Fibroblast of lung (primary cell): Measurements from ENCODE around the gene SBSN. TPM values are rescaled to one million over a fixed set of nuclear protein-coding genes. Genes with fewer than 3 reads are reported as not detected.

Source experiments
- DNase-seq, 2 donors: peaks; one replicate each; pipeline versions ENCODE4 v3.0.0 to v3.0.0-alpha.2; 2010; ENCODE audit warnings: low read depth in 2 of 2
- H2AFZ ChIP-seq: 2 replicates; pipeline ENCODE4 v1.5.1; 2012; ENCODE audit warnings: low read length, control low read depth, inconsistent platforms
- H3K27ac ChIP-seq: 2 replicates; pipeline ENCODE4 v1.5.1; 2011; ENCODE audit warnings: low read length, control low read depth; ENCODE audit not compliant: insufficient read depth
- H3K27me3 ChIP-seq: 2 replicates; pipeline ENCODE4 v1.5.1; 2011; ENCODE audit warnings: mild to moderate bottlenecking, low read length; ENCODE audit not compliant: control insufficient read depth, insufficient read depth
- H3K36me3 ChIP-seq: 2 replicates; pipeline ENCODE4 v1.5.1; 2011; ENCODE audit warnings: low read length; ENCODE audit not compliant: control insufficient read depth, insufficient read depth
- H3K4me1 ChIP-seq: 2 replicates; pipeline ENCODE4 v1.5.1; 2011; ENCODE audit warnings: low read length; ENCODE audit not compliant: control insufficient read depth, insufficient read depth; ENCODE audit errors: extremely low read depth
- H3K4me2 ChIP-seq: 2 replicates; pipeline ENCODE4 v1.5.1; 2011; ENCODE audit warnings: low read length, control low read depth; ENCODE audit not compliant: insufficient read depth; ENCODE audit errors: extremely low read depth
- H3K4me3 ChIP-seq, 4 experiments: fragments of 200-600 bp in 1 of 4; sonication (generic) in 1 of 4; replicated peaks in 1 of 4; 2 replicates each; pipeline ENCODE4 v1.5.1; 2011 to 2016; ENCODE audit warnings: low read length in 4 of 4, low read depth in 3 of 4, mild to moderate bottlenecking in 3 of 4, control low read depth in 2 of 4, inconsistent platforms in 1 of 4, mixed read lengths in 1 of 4; ENCODE audit not compliant: insufficient read depth in 1 of 4; ENCODE audit errors: control extremely low read depth in 1 of 4
- H3K79me2 ChIP-seq: 2 replicates; pipeline ENCODE4 v1.5.1; 2012; ENCODE audit warnings: mild to moderate bottlenecking, low read length, inconsistent platforms; ENCODE audit not compliant: control insufficient read depth, insufficient read depth
- H3K9ac ChIP-seq: 2 replicates; pipeline ENCODE4 v1.5.1; 2011; ENCODE audit warnings: mild to moderate bottlenecking, low read length, control low read depth; ENCODE audit not compliant: insufficient read depth
- H3K9me3 ChIP-seq: 2 replicates; pipeline ENCODE4 v1.5.1; 2012; ENCODE audit warnings: low read depth, low read length; ENCODE audit not compliant: control insufficient read depth, insufficient read depth
- H4K20me1 ChIP-seq: 2 replicates; pipeline ENCODE4 v1.5.1; 2011; ENCODE audit warnings: low read length; ENCODE audit not compliant: control insufficient read depth, insufficient read depth; ENCODE audit errors: extremely low read depth
- CTCF ChIP-seq, 2 donors: IDR thresholded peaks in 1 of 2; conservative IDR thresholded peaks in 1 of 2; 1 replicate in 1 of 2; 2 replicates in 1 of 2; pipeline ENCODE4 v1.5.1; 2011 to 2012; ENCODE audit warnings: low read length in 2 of 2, control low read depth in 1 of 2, inconsistent platforms in 1 of 2, low read depth in 1 of 2, mild to moderate bottlenecking in 1 of 2
- EZH2 ChIP-seq: IDR thresholded peaks from 2 replicates; pipeline ENCODE4 v1.5.1; 2012; ENCODE audit warnings: low read length, control low read depth, mild to moderate bottlenecking; ENCODE audit errors: missing control alignments
- polyA plus RNA-seq, 2 donors: library from polyadenylated mRNA; depleted of rRNA in 1 of 2; stranded (reverse) in 1 of 2; unstranded in 1 of 2; fragments of >200 nt; gene quantifications; 2 replicates each; pipeline ENCODE4 v1.2.1, GENCODE V29; 2011 to 2012; ENCODE audit warnings: missing spikeins in 1 of 2
- total RNA-seq: library from RNA; depleted of rRNA; stranded (reverse); fragments of >200 nt; gene quantifications from 2 replicates; pipeline ENCODE4 v1.2.1, GENCODE V29; 2014

SBSN gene
- total and polyA plus RNA-seq, 2 donors (not counting 1 experiment from before 2014, with no cell fraction given) = 1.6 to 4.1 TPM

GRCh38 chr19:35533822-35534392 lies 5.8 kb upstream of the SBSN start:
- no peaks in the 10 kb centered on the region for H3K9me3 ChIP-seq
- no peaks in the 10 kb centered on the region for H3K36me3 ChIP-seq
- H3K4me1 ChIP-seq = peaks cover 6% of the 10 kb centered on the region
- H2AFZ ChIP-seq = peak overlapping the region; percentile 26
- H3K27ac ChIP-seq = no peak overlapping the region
- DNase-seq = peak; percentile 26 to 46
- no peaks in the 10 kb centered on the region for H3K79me2 ChIP-seq
- H3K4me2 ChIP-seq = peak overlapping the region; percentile 35
- H4K20me1 ChIP-seq = no peaks in the 10 kb centered on the region
- no peak overlapping the region for H3K9ac ChIP-seq
- TF ChIP-seq EZH2 (no peak), CTCF (conservative IDR thresholded peaks at IDR 0.05 in 1 of 2, IDR thresholded peaks at IDR 0.05 in 1 of 2; ENCODE audit: low read depth in 1 of 2, low read length in 2 of 2) (no peak)
- peaks cover 3% of the 10 kb centered on the region for H3K27me3 ChIP-seq
- peak overlapping the region in 1 of 4 experiments; percentile 17 for H3K4me3 ChIP-seq

DNA sequence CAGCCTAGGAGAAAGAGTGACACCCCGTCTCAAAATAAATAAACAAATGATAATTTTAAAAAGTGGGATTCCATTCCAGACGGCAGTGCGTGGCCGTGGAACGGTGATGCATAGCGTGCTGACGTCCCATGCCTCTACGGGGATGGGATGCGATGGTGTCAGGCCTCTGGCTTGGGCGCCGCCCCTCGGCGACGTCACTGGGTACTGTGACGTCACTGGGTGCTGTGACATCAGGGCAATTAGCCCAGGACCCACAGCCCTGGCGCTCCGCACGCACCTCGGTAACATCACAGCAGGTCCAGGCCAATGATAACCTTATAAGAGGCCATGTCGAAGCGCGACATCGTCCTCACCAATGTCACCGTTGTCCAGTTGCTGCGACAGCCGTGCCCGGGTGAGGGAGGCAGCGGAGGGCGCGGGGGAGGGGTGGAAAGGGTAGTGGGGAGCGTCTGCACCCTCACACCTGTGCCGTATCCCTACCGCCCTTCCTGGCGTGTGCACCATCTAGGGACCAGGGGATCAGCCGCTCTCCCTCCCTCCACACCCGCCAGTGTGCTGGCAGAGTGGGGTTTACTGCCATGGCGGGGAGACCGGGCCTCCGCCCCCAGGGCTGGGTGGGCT lies 5.2 kb upstream of the SBSN start, which contains the start of gene GAPDHS:
GAPDHS (plus strand) TSS at position 256 of the 621 bp plus-strand sequence; CDS start at position 328, 72 bp downstream.
- H3K4me1 ChIP-seq = peaks cover 6% of the 10 kb centered on the region
- DNase-seq = peak in 1 of 2 donors; percentile 26
- no peak within 1 kb of the TSS for H3K27ac ChIP-seq
- no peaks in the 10 kb centered on the region for H4K20me1 ChIP-seq
- H3K9me3 ChIP-seq = no peaks in the 10 kb centered on the region
- H2AFZ ChIP-seq = peak within 1 kb of the TSS; percentile 26
- no peaks in the 10 kb centered on the region for H3K79me2 ChIP-seq
- no peaks in the 10 kb centered on the region for H3K36me3 ChIP-seq
- peak within 1 kb of the TSS in 1 of 4 experiments; percentile 17 for H3K4me3 ChIP-seq
- H3K27me3 ChIP-seq = peaks cover 3% of the 10 kb centered on the region
- no peak for TF ChIP-seq EZH2
- no peak for TF ChIP-seq CTCF (conservative IDR thresholded peaks at IDR 0.05 in 1 of 2, IDR thresholded peaks at IDR 0.05 in 1 of 2; ENCODE audit: low read depth in 1 of 2, low read length in 2 of 2)
- no peak within 1 kb of the TSS for H3K9ac ChIP-seq
- H3K4me2 ChIP-seq = peak within 1 kb of the TSS; percentile 35

DNA sequence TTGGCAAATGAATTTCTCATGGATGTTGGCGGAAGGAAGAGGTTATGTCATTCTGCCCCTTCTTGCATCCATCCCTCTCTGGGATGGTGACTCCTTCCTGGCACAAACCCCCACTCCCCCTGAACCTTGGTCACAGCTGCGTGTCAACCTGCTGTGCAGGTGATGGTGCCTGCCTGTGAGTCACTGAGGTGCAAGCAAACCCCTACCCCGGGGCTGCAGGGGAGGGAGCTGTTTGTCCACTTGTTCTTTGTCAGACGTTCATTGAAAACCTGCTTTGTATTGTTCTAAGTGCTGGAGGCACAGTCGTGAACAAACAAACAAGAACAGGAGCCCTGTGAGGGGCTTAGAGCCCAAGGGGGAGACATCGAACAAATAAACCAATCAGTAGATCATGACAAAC lies 3.2 kb upstream of the SBSN start:
- Histone ChIP-seq H3K27me3 (peaks cover 3% of the 10 kb centered on the region), H3K27ac (no peak overlapping the region), H3K9ac (no peak overlapping the region), H3K79me2 (no peaks in the 10 kb centered on the region), H3K4me3 (no peak overlapping the region), H3K9me3 (no peaks in the 10 kb centered on the region), H2AFZ (no peak overlapping the region), H4K20me1 (no peaks in the 10 kb centered on the region), H3K36me3 (no peaks in the 10 kb centered on the region), H3K4me2 (no peak overlapping the region), H3K4me1 (peaks cover 9% of the 10 kb centered on the region)
- no peak for DNase-seq
- TF ChIP-seq CTCF (conservative IDR thresholded peaks at IDR 0.05 in 1 of 2, IDR thresholded peaks at IDR 0.05 in 1 of 2; ENCODE audit: low read depth in 1 of 2, low read length in 2 of 2) (no peak), EZH2 (no peak)
